GM23338 (cell line): ENCODE data around the gene ZZZ3. TPM values are rescaled to one million over a fixed set of nuclear protein-coding genes. Genes with fewer than 3 reads are reported as not detected.

ENCODE experiments used
- ATAC-seq: fragments of 200-7000 bp; cut with Tn5 transposase; 3 replicates; pipeline ENCODE4 v1.9.1; 2020
- DNase-seq: peaks from one replicate; pipeline ENCODE4 v3.0.0-alpha.2; 2015; ENCODE audit warnings: low spot score
- H2AFZ ChIP-seq: fragments of 200-600 bp; sonication (generic); 2 replicates; pipeline ENCODE4 v1.8.0; 2016; ENCODE audit warnings: antibody characterized with exemption, mild to moderate bottlenecking, moderate library complexity
- H3F3A ChIP-seq: fragments of 200-600 bp; sonication (generic); replicated peaks from 2 replicates; pipeline ENCODE4 v1.8.0; 2017; ENCODE audit warnings: antibody characterized with exemption, mixed run types, low read depth
- H3K27ac ChIP-seq: fragments of 200-600 bp; sonication (generic); 2 replicates; pipeline ENCODE4 v1.6.1; 2016; ENCODE audit warnings: low read depth
- H3K27me3 ChIP-seq: fragments of 200-600 bp; sonication (generic); 2 replicates; pipeline ENCODE4 v1.8.0; 2016; ENCODE audit warnings: mild to moderate bottlenecking, mixed run types, moderate library complexity; ENCODE audit not compliant: insufficient read depth
- H3K36me3 ChIP-seq: fragments of 200-600 bp; sonication (generic); 2 replicates; pipeline ENCODE4 v1.8.0; 2016; ENCODE audit warnings: mild to moderate bottlenecking; ENCODE audit not compliant: insufficient read depth
- H3K4me1 ChIP-seq: fragments of 200-600 bp; sonication (generic); 2 replicates; pipeline ENCODE4 v1.8.0; 2016; ENCODE audit warnings: mild to moderate bottlenecking, moderate library complexity; ENCODE audit not compliant: insufficient read depth
- H3K4me2 ChIP-seq: fragments of 200-600 bp; sonication (generic); 2 replicates; pipeline ENCODE4 v1.7.1; 2017; ENCODE audit warnings: mixed run types
- H3K4me3 ChIP-seq: fragments of 200-600 bp; sonication (generic); 2 replicates; pipeline ENCODE4 v1.6.1; 2016; ENCODE audit warnings: mixed run types
- H3K79me2 ChIP-seq: fragments of 200-600 bp; sonication (generic); replicated peaks from 2 replicates; pipeline ENCODE4 v1.8.0; 2017; ENCODE audit warnings: mild to moderate bottlenecking; ENCODE audit not compliant: insufficient read depth
- H3K9me2 ChIP-seq: fragments of 200-600 bp; sonication (generic); 2 replicates; pipeline ENCODE4 v1.8.0; 2017; ENCODE audit not compliant: insufficient read depth
- H4K20me1 ChIP-seq: fragments of 200-600 bp; sonication (generic); replicated peaks from 2 replicates; pipeline ENCODE4 v1.8.0; 2017; ENCODE audit warnings: mild to moderate bottlenecking; ENCODE audit not compliant: insufficient read depth
- H3K27ac Mint-ChIP-seq: 2 replicates; pipeline ENCODE4 v1.8.0; 2020; ENCODE audit warnings: inconsistent platforms, mild to moderate bottlenecking, moderate library complexity, mixed read lengths
- H3K27me3 Mint-ChIP-seq: 3 replicates; pipeline ENCODE4 v1.8.0; 2022; ENCODE audit warnings: low read depth, mild to moderate bottlenecking, moderate library complexity, mixed read lengths, inconsistent platforms; ENCODE audit not compliant: insufficient read depth, poor library complexity
- H3K36me3 Mint-ChIP-seq: 3 replicates; pipeline ENCODE4 v1.8.0; 2021; ENCODE audit warnings: low read depth, mild to moderate bottlenecking, inconsistent platforms, moderate library complexity, mixed read lengths
- H3K4me1 Mint-ChIP-seq: 3 replicates; pipeline ENCODE4 v1.8.0; 2020; ENCODE audit warnings: mild to moderate bottlenecking, inconsistent platforms, mixed read lengths
- H3K4me3 Mint-ChIP-seq: 3 replicates; pipeline ENCODE4 v1.8.0; 2021; ENCODE audit warnings: moderate library complexity, mild to moderate bottlenecking, inconsistent platforms, mixed read lengths
- H3K9me3 Mint-ChIP-seq: 3 replicates; pipeline ENCODE4 v1.8.0; 2020; ENCODE audit warnings: moderate library complexity, mild to moderate bottlenecking, inconsistent platforms, mixed read lengths
- CREB1 ChIP-seq: fragments of 250-450 bp; sonication (Bioruptor Pico); IDR thresholded peaks from 2 replicates; pipeline ENCODE4 v1.5.0; 2020; ENCODE audit warnings: low read depth, mild to moderate bottlenecking, moderate library complexity
- CTCF ChIP-seq, 2 experiments: fragments of 200-600 bp in 1 of 2; sonication (generic) in 1 of 2; conservative IDR thresholded peaks; 2 replicates each; pipeline versions ENCODE4 v1.5.1 to v1.6.1; 2016 to 2017; ENCODE audit warnings: antibody characterized with exemption in 2 of 2, low read depth in 2 of 2, mild to moderate bottlenecking in 2 of 2, moderate library complexity in 1 of 2
- ETS1 ChIP-seq: IDR thresholded peaks from 2 replicates; pipeline ENCODE4 v1.6.1; 2016; ENCODE audit warnings: antibody characterized with exemption
- EZH2 ChIP-seq: fragments of 200-600 bp; sonication (generic); IDR thresholded peaks from one replicate; pipeline ENCODE4 v1.8.0; 2017; ENCODE audit warnings: antibody characterized with exemption, mild to moderate bottlenecking, low read depth; ENCODE audit not compliant: unreplicated experiment
- JUNB ChIP-seq: IDR thresholded peaks from one replicate; pipeline ENCODE4 v1.6.1; 2016; ENCODE audit warnings: antibody characterized with exemption; ENCODE audit not compliant: unreplicated experiment
- NANOG ChIP-seq: IDR thresholded peaks from 2 replicates; pipeline ENCODE4 v1.6.1; 2016; ENCODE audit warnings: antibody characterized with exemption, borderline replicate concordance
- POLR2AphosphoS5 ChIP-seq: IDR thresholded peaks from 2 replicates; pipeline ENCODE4 v1.6.1; 2016; ENCODE audit warnings: antibody characterized with exemption, low read depth
- REST ChIP-seq: IDR thresholded peaks from one replicate; pipeline ENCODE4 v1.6.1; 2018; ENCODE audit warnings: antibody characterized with exemption; ENCODE audit not compliant: unreplicated experiment
- STAT1 ChIP-seq: IDR thresholded peaks from one replicate; pipeline ENCODE4 v1.6.1; 2016; ENCODE audit warnings: antibody characterized with exemption; ENCODE audit not compliant: unreplicated experiment
- ZNF114 ChIP-seq: fragments of 250-450 bp; sonication (Bioruptor Pico); IDR thresholded peaks from 2 replicates; pipeline ENCODE4 v1.5.0; 2020; ENCODE audit warnings: mild to moderate bottlenecking, moderate library complexity
- ZNF331 ChIP-seq: fragments of 250-450 bp; sonication (Bioruptor Pico); IDR thresholded peaks from 2 replicates; pipeline ENCODE4 v1.5.0; 2020; ENCODE audit warnings: low read depth, mild to moderate bottlenecking, moderate library complexity
- polyA plus RNA-seq: library from polyadenylated mRNA; unstranded; fragments of >200 nt; fragmentation: Nextera tagmentation; extraction: Ambion mirVana; gene quantifications from 2 replicates; pipeline ENCODE4 v1.2.1, GENCODE V29; 2016
- total RNA-seq: library from RNA; depleted of rRNA; stranded (reverse); fragments of >200 nt; shearing (Covaris generic); gene quantifications from 2 replicates; pipeline ENCODE4 v1.2.3, GENCODE V29; 2014

ZZZ3 gene
- total and polyA plus RNA-seq, 2 experiments from 2014 or later, result 33.4 to 107 TPM

GRCh38 chr1:77687519-77687906 is 5.1 kb upstream of the ZZZ3 start:
- H3K4me3 ChIP-seq, result peak overlapping the region; percentile 62
- peak overlapping the region; percentile 65 for H3K27ac ChIP-seq
- peaks cover 11% of the 10 kb centered on the region for H3K36me3 Mint-ChIP-seq
- H3K27me3 Mint-ChIP-seq, result peaks cover 13% of the 10 kb centered on the region
- H4K20me1 ChIP-seq, result no peaks in the 10 kb centered on the region
- peaks cover 12% of the 10 kb centered on the region for H3K4me1 Mint-ChIP-seq
- peak overlapping the region; percentile 72 for H3K4me2 ChIP-seq
- peaks cover 6% of the 10 kb centered on the region for H3K4me1 ChIP-seq
- H3K27ac Mint-ChIP-seq, result peak overlapping the region; percentile 92
- no peaks in the 10 kb centered on the region for H3K9me3 Mint-ChIP-seq
- ATAC-seq (peak; percentile 56), DNase-seq (peak; percentile 91)
- peaks cover 21% of the 10 kb centered on the region for H3F3A ChIP-seq
- H3K27me3 ChIP-seq, result no peaks in the 10 kb centered on the region
- H3K36me3 ChIP-seq, result no peaks in the 10 kb centered on the region
- H3K9me2 ChIP-seq, result no peaks in the 10 kb centered on the region; the same call in 1 of the 2 replicates
- no peaks in the 10 kb centered on the region for H3K79me2 ChIP-seq
- no peak overlapping the region for H2AFZ ChIP-seq
- H3K4me3 Mint-ChIP-seq, result peak overlapping the region; percentile 81
- no peak for TF ChIP-seq NANOG
- peak; percentile 69 for TF ChIP-seq POLR2AphosphoS5
- no peak for TF ChIP-seq ZNF114 (CRISPR knock-in tag)
- no peak for TF ChIP-seq JUNB
- peak; percentile 55 to 68 for TF ChIP-seq CTCF (conservative IDR thresholded peaks at IDR 0.05; ENCODE audit: low read depth in 2 of 2)
- TF ChIP-seq ZNF331, result no peak
- TF ChIP-seq STAT1, result no peak
- no peak for TF ChIP-seq EZH2
- no peak for TF ChIP-seq CREB1 (CRISPR knock-in tag)

- peak overlapping the region; percentile 81 for H3K4me3 Mint-ChIP-seq
- ATAC-seq, result peak; percentile 25
- TF ChIP-seq ZNF114 (CRISPR knock-in tag), result no peak
- no peak for TF ChIP-seq STAT1
- no peak for TF ChIP-seq ETS1
- no peak for TF ChIP-seq JUNB
- TF ChIP-seq CTCF (conservative IDR thresholded peaks at IDR 0.05; ENCODE audit: low read depth in 2 of 2), result no peak; a peak in 1 of 4 replicates
- no peak for TF ChIP-seq EZH2
- no peak for TF ChIP-seq POLR2AphosphoS5
- TF ChIP-seq REST, result no peak
These were observed 4.5 kb upstream of the ZZZ3 start for GRCh38 chr1:77686796-77687518.

More at GRCh38 chr1:77686796-77687518, 4.5 kb upstream of the ZZZ3 start:
- peak overlapping the region; percentile 62 for H3K4me3 ChIP-seq
- H3K4me1 Mint-ChIP-seq, result peaks cover 12% of the 10 kb centered on the region
- H3K9me2 ChIP-seq, result no peaks in the 10 kb centered on the region; the same call in 1 of the 2 replicates
- peak overlapping the region; percentile 85; the same call in 1 of the 2 replicates for H3K27ac Mint-ChIP-seq
- H3F3A ChIP-seq, result peaks cover 21% of the 10 kb centered on the region
- DNase-seq, result peak; percentile 85
- peak overlapping the region; percentile 72 for H3K4me2 ChIP-seq
- H3K4me1 ChIP-seq, result peaks cover 6% of the 10 kb centered on the region
- peaks cover 3% of the 10 kb centered on the region for H3K79me2 ChIP-seq
- H3K36me3 ChIP-seq, result no peaks in the 10 kb centered on the region
- peak overlapping the region; percentile 65 for H3K27ac ChIP-seq
- H2AFZ ChIP-seq, result no peak overlapping the region
- H3K27me3 ChIP-seq, result no peaks in the 10 kb centered on the region
- peaks cover 15% of the 10 kb centered on the region for H3K27me3 Mint-ChIP-seq
- no peaks in the 10 kb centered on the region for H4K20me1 ChIP-seq
- H3K36me3 Mint-ChIP-seq, result peaks cover 7% of the 10 kb centered on the region
- no peaks in the 10 kb centered on the region for H3K9me3 Mint-ChIP-seq
